CD4-positive, alpha-beta T cell treated with Interleukin-10 for 1 hour (primary cell): ENCODE measurements around the gene MAP3K9.

Experiments used
- DNase-seq: peaks from one replicate; pipeline ENCODE4 v3.0.0-alpha.2; 2020

The MAP3K9 gene

GRCh38 chr14:70816525-70816924 lies 7.2 kb upstream of the MAP3K9 start:
- DNase-seq, result no peak

GRCh38 chr14:70814466-70814865 lies 5.2 kb upstream of the MAP3K9 start:
- DNase-seq, result no peak

- DNase-seq, result no peak
Observed at GRCh38 chr14:70812124-70812818, 3.0 kb upstream of the MAP3K9 start.

DNA sequence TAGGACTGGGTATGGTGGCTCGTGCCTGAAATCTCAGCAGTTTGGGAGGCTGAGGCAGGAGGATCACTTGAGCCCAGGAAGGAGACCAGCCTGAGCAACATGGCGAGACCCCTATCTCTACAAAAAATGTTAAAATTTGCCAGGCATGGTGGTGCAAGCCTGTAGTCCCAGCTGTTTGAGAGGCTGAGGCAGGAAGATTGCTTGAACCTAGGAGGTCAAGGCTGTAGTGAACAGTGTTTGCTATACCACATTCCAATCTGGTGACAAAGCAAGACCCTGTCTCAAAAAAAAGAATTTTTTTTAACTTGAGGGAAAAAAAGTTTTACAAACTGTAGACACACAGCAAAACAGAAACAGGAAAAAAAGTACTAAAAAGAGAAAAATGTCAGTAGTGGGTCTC lies 2.3 kb upstream of the MAP3K9 start:
- DNase-seq, result no peak

DNA sequence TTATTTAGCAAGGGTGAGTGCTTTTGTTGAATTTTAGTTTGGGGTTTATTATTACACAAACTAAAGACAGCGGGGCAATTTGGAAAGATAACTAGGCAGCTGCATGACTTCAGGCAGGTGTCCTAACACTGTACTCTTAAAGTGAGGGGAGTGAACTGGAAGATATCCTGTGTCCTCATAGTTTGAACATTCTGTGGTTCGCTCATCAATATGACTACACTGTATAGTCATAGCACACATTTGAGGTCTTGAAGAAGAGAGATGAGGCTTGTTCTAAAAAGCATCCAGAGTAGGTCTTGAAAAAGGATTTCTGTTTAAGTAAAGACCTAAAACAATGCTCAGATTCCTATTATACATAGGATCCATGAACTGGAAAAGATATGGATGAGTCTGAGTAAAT lies 1.7 kb upstream of the MAP3K9 start:
- DNase-seq, result no peak

DNA sequence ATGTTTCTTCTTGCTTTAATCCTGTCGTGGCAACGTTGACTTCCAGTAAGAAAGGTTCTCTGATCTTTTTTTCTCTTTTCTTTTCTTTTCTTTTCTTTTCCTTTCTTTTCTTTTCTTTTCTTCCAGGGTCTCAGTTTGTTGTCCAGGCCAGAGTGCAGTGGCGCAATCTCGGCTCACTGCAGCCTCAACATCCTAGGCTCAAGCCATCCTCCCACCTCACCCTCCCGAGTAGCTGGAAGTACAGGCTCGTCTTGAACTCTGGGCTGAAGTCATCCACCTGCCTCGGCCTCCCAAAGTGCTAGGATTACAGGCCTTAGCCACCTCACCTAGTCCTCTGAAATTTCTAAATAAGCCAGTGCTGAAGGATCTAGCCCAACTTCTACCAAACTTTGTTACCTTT lies 1.3 kb upstream of the MAP3K9 start:
- DNase-seq, result no peak

DNA sequence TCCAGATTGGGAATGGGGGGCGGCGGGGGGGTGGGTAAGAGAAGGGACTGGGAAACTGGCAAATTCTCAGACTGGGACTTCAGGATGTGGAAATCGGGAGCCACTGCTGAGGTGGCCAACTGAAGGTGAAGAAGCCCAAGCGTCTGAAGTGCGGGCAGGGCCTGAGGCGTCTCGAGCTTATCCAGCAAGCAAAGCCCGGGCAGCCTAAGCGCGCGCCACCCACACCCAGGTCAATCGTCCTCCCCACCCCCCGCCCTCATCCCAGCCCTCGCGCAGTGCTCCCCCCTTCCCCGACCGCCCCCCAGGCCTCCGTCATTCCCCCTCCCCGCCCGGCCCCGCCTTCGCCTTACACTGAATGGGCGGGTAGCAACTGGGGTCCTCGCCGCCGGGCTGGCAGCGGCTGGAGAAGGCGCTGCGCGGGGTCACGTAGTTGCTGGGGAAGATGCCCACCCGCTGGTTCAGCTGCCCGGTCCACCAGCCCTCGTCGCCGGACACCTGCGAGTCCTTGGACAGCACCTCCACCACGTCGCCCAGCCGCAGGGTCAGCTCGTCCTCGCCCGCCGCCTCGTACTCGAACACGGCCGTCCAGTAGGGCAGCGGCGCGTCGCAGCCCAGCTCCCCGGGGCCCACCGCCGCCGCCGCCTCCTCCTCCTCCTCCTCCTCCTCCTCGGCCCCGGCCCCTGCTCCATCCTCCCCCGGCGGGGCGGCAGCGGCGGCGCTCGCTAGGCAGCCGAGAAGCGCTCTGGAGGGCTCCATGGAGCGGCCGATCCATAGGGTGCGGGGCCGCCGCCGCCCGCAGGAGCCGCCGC lies 693 bp downstream of the MAP3K9 start:
- peak; percentile 58 for DNase-seq

DNA sequence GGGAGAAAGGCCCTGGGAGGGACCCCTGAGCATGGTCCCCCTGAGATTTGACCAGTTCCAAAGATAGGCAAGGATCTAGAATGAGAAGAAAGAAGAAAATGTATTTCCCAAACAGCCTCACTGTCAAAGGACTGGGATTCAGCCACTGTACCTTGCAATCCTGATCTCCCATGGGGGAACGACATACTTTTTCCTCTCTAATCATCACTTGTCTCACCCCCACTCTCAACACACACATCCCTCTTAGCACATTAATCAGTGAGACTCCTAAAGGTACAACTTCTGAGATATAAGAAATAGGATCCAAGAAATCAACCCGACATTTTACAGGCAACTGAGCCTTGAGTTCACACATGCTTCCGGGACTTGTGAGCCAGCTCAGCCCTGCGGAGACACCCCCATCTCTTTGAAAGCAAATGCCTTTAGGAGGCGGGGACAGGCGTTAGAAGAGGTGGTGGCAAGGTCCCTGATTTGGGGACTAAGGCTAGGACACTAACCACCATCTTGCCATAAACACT lies 1.4 kb downstream of the MAP3K9 start:
- peak; percentile 67 for DNase-seq

GRCh38 chr14:70804556-70805162 lies 4.7 kb downstream of the MAP3K9 start:
- no peak for DNase-seq

DNA sequence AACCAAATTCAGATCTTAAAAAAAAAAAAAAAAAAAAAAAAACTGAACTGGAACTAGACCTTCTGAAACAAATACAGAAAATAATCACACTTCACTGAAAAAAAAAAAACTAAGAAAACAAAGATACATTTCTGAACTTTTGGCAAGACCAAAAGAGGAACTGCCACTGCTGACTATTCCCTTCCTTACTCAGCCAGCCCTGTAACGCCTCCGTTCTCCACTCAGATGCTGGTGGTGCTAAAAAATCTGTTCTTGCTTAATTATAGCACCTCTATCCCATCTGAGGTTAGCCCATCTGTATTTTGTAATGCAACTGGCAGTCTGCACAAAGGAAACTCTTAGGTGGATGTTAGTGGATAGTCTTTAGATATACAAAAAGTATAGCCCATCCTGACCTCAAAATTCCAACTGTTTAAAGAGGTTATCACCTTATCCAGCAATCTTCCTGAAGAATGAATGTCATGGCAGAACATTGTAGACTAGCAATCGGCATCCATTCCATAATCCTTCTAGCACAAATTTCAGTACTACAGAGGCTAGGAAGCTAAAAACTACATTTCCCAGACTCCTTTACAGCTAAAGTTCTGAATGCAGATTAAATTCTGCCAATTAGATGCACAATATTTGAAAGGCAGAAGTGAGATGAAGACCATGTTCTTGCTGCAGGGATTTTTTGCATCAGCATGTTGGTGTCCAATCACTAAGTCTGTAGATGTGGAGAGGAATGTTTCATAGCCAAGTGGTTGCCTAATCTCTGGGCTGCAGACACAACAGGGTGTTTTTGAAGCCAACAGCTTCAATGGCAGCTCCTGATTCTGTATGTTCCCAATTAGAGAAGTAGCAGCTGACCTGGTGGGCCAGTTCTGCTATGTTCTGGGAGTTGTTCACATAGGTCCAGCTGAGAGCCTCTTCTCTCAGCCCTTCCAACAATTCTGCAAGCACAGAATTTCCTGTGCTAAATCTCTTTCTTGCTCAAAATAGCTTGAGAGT lies 5.7 kb downstream of the MAP3K9 start:
- no peak for DNase-seq

DNA sequence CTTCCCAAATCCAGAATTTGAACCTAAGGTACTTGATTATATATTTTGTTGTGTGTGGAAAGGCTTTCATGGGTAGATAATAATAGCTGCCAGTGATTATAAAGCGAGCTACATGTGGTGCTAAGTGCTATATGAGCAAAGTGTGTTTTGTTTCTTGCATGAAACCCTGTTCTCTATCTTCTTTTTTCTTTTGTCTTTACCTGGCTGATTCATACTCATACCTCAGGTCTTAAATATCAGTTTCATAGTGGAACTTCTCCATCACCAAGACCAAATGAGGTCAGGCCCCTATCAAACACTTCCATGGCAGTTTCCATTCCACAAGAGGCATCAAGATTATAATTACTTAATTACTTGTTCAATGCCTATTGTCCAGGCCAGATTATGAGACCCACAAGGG lies 6.9 kb downstream of the MAP3K9 start:
- no peak for DNase-seq

- no peak for DNase-seq
Observed at GRCh38 chr14:70801836-70802235, 7.5 kb downstream of the MAP3K9 start.

DNA sequence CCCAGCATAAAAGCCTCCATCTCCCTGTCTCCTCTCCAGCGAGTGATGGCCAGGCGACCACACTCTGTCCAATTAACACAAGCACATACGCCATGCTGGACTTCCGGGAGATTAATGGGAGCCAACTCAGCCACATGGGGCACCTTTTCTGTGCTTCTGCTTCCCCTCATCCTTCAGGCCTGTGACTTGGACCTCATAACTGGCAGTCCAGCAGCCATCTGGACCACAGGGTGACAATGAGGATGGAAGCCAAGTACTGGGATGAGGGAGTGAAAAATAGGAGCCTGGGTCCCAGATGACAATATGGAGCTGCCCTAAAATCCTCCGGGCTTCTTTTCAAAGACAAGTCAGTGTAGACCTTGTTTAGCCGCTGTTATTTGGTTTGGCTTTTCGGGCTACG lies 12.8 kb downstream of the MAP3K9 start:
- DNase-seq, result no peak

DNA sequence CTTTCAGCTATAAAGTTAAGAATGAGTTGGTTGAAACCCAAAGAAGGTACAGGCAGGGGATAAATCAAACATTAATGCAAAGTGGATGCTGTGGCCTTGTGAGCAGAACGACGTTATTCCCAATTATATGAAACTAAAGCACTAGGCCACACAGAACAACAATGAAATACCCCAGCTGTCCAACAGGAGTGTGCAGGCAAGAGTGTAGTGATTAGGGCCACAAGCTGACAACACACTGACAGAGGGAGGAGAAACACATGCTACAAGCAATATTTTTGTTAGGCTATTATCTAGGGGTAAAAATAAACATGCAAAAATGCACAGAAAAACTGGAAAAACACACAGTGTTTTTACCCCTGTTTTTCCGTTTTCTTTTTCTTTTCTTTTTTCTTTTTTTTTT lies 15.0 kb downstream of the MAP3K9 start:
- no peak for DNase-seq

DNA sequence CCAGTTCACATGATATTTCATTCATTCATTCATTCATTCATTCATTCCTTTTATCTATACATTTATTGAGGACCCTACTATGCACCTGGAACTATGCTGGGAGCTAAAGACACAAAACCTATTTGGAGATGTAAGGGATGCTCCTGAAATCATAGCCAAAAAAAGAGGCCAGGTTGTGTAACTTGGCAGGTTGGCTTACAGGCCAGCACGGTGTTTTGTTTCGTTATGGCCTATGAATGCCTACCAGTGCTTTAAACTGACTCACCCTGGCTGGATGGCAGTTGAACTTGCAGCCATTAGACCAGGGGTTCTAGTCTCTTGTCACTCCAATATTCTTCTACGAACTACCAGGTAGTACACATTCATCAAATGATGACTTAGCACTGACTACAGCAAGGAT lies 15.7 kb downstream of the MAP3K9 start:
- DNase-seq, result no peak

DNA sequence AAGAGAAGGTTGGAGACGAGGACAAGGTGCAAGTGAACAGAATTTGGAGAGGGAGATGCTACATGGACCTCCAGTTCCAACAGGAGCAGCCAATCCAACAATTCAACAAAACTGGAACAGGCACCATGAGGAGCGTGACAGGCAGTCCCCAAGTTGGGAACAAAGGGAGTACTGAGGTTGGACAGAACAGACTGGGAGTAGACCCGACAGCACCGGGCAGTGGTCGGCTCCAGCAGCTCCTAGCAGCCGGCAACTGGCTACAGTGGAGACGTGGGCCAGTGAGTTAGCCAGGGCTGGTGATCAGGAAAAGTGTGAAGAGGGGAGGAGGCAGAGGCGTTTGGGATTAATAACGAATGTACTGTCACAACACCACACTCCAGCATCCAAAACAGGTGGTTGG lies 16.4 kb downstream of the MAP3K9 start:
- DNase-seq, result no peak

GRCh38 chr14:70791971-70792370 lies 17.3 kb downstream of the MAP3K9 start:
- DNase-seq, result no peak

- no peak for DNase-seq
Observed at GRCh38 chr14:70789961-70790360, 19.4 kb downstream of the MAP3K9 start.

GRCh38 chr14:70789361-70789760 lies 20.0 kb downstream of the MAP3K9 start:
- no peak for DNase-seq

GRCh38 chr14:70788898-70789297 lies 20.4 kb downstream of the MAP3K9 start:
- DNase-seq, result no peak

- no peak for DNase-seq
Observed at GRCh38 chr14:70785556-70785955, 23.8 kb downstream of the MAP3K9 start.

DNA sequence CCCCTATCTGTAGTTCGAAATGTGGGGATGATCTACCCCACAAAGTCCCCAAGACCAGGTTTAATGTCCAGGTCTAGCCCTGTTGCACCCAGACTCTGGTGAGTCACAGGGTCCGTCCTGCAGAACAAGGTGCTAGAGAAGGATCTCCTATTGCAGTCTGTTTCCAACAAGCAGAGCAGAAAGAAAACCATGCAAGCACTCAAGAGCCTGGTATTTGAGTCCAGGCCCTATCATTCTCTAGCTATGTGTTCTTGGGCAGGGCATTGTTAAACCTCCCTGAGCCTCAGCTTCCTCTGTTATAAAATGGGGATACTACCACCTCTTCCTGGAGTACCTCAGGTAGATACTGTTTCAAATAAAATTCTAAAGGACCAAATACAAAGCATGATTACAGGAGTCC lies 24.4 kb downstream of the MAP3K9 start:
- DNase-seq, result no peak

DNA sequence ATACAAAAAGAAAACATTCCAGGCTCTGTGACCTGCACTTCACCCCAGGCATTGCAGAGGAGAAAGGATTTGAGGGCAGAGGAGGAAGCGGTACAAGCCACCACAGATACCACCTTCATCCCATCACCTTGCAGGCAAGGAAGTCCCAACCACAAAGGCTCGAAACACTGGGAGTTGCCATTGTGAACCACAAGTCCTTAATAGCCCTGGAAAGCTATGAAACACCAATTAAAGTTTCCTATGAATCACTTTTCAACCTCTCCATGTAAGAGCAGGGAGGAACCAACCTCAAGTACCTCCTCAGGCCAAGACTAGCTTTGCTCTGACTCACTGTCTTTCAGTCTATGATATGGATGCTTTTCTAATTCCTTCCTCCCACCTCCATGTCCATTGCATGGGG lies 27.0 kb downstream of the MAP3K9 start:
- DNase-seq, result peak; percentile 12
